GM23338 (cell line): Measurements from ENCODE around the gene FUCA1.

Experiments used
- CREB1 ChIP-seq: fragments of 250-450 bp; sonication (Bioruptor Pico); IDR thresholded peaks from 2 replicates; pipeline ENCODE4 v1.5.0; 2020; ENCODE audit warnings: low read depth, mild to moderate bottlenecking, moderate library complexity
- CTCF ChIP-seq, 2 experiments: fragments of 200-600 bp in 1 of 2; sonication (generic) in 1 of 2; conservative IDR thresholded peaks; 2 replicates each; pipeline versions ENCODE4 v1.5.1 to v1.6.1; 2016 to 2017; ENCODE audit warnings: antibody characterized with exemption in 2 of 2, low read depth in 2 of 2, mild to moderate bottlenecking in 2 of 2, moderate library complexity in 1 of 2
- EZH2 ChIP-seq: fragments of 200-600 bp; sonication (generic); IDR thresholded peaks from one replicate; pipeline ENCODE4 v1.8.0; 2017; ENCODE audit warnings: antibody characterized with exemption, mild to moderate bottlenecking, low read depth; ENCODE audit not compliant: unreplicated experiment
- EZH2phosphoT487 ChIP-seq: fragments of 200-600 bp; sonication (generic); IDR thresholded peaks from one replicate; pipeline ENCODE4 v1.8.1; 2018; ENCODE audit warnings: antibody characterized with exemption; ENCODE audit not compliant: unreplicated experiment
- JUNB ChIP-seq: IDR thresholded peaks from one replicate; pipeline ENCODE4 v1.6.1; 2016; ENCODE audit warnings: antibody characterized with exemption; ENCODE audit not compliant: unreplicated experiment
- NANOG ChIP-seq: IDR thresholded peaks from 2 replicates; pipeline ENCODE4 v1.6.1; 2016; ENCODE audit warnings: antibody characterized with exemption, borderline replicate concordance
- POLR2AphosphoS5 ChIP-seq: IDR thresholded peaks from 2 replicates; pipeline ENCODE4 v1.6.1; 2016; ENCODE audit warnings: antibody characterized with exemption, low read depth
- REST ChIP-seq: IDR thresholded peaks from one replicate; pipeline ENCODE4 v1.6.1; 2018; ENCODE audit warnings: antibody characterized with exemption; ENCODE audit not compliant: unreplicated experiment

GRCh38 chr1:23882746-23883145, 14.7 kb upstream of the FUCA1 start:
- TF ChIP-seq CTCF (conservative IDR thresholded peaks at IDR 0.05; ENCODE audit: low read depth in 2 of 2), result no peak
- TF ChIP-seq EZH2, result no peak
- TF ChIP-seq REST, result no peak
- TF ChIP-seq POLR2AphosphoS5, result no peak
- TF ChIP-seq JUNB, result no peak
- TF ChIP-seq NANOG, result no peak
- TF ChIP-seq CREB1 (CRISPR knock-in tag), result no peak
- TF ChIP-seq EZH2phosphoT487, result no peak
